GM20000 (cell line): ENCODE measurements around the gene FRMD4A.

Source experiments
- DNase-seq: peaks from one replicate; pipeline ENCODE4 v3.0.0; 2012; ENCODE audit warnings: low spot score
- TF ChIP-seq, protein P1 (sequence below): IDR thresholded peaks from 2 replicates; pipeline ENCODE4 v1.5.1; 2012; ENCODE audit warnings: mild to moderate bottlenecking, control low read depth; ENCODE audit errors: extremely low read depth, missing control alignments

FRMD4A gene

GRCh38 chr10:13893926-13894325, 436.8 kb downstream of the FRMD4A start:
- TF ChIP-seq, protein P1, sequence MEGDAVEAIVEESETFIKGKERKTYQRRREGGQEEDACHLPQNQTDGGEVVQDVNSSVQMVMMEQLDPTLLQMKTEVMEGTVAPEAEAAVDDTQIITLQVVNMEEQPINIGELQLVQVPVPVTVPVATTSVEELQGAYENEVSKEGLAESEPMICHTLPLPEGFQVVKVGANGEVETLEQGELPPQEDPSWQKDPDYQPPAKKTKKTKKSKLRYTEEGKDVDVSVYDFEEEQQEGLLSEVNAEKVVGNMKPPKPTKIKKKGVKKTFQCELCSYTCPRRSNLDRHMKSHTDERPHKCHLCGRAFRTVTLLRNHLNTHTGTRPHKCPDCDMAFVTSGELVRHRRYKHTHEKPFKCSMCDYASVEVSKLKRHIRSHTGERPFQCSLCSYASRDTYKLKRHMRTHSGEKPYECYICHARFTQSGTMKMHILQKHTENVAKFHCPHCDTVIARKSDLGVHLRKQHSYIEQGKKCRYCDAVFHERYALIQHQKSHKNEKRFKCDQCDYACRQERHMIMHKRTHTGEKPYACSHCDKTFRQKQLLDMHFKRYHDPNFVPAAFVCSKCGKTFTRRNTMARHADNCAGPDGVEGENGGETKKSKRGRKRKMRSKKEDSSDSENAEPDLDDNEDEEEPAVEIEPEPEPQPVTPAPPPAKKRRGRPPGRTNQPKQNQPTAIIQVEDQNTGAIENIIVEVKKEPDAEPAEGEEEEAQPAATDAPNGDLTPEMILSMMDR, result no peak
- DNase-seq, result no peak

DNA sequence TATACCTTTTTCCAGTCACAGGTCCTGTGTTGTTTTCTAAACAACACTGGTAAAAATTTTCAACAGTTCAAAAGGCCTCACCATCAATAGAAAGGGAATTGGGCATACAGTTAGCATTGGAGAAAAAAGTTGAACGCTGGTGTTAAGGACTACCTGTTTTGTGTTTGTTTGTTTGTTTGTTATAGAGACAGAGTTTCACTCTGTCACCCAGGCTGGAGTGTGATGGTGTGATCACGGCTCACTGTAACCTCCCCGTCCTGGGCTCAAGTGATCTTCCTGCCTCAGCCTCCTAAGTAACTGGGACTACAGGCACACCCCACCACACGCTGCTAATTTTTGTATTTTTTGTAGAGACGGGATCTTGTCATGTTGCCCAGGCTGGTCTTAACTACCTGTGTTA, 437.9 kb downstream of the FRMD4A start:
- TF ChIP-seq, protein P1, result no peak
- no peak for DNase-seq

- TF ChIP-seq, protein P1, result no peak
- DNase-seq, result no peak
Observed at GRCh38 chr10:13892001-13892491, 438.7 kb downstream of the FRMD4A start.

- TF ChIP-seq, protein P1, result no peak
- peak; percentile 59 for DNase-seq
Observed at GRCh38 chr10:13891128-13892000, 439.4 kb downstream of the FRMD4A start.

GRCh38 chr10:13890233-13891127, 440.2 kb downstream of the FRMD4A start:
- DNase-seq, result peak; percentile 40

GRCh38 chr10:13887761-13888160, 443.0 kb downstream of the FRMD4A start:
- DNase-seq, result no peak
- TF ChIP-seq, protein P1, result no peak

More at GRCh38 chr10:13890233-13891127, 440.2 kb downstream of the FRMD4A start:
- TF ChIP-seq, protein P1, result no peak
